NCI-H146 (cell line): Measurements from ENCODE around the gene PIGV.
A peak's percentile ranks its signal among the peaks of the same experiment; 100 is the strongest.

ENCODE experiments used
- DNase-seq: peaks from one replicate; lab custom pipeline; 2025; lab: John Stamatoyannopoulos, UW

PIGV gene

GRCh38 chr1:26787706-26788514 is at the start of gene PIGV:
Gene PIGV, plus strand, starts transcription at chr1:26787950. Its CDS starts 2,866 bp downstream, at chr1:26790816.
- peak; percentile 77 for DNase-seq

- no peak for DNase-seq
Measured at GRCh38 chr1:26739329-26739914, 48.3 kb upstream of the PIGV start.

- no peak for DNase-seq
Measured at GRCh38 chr1:26740023-26740634, 47.6 kb upstream of the PIGV start.

GRCh38 chr1:26740952-26741351 is 46.8 kb upstream of the PIGV start:
- DNase-seq = no peak

- DNase-seq = no peak
Measured at GRCh38 chr1:26743426-26744059, 44.2 kb upstream of the PIGV start.

GRCh38 chr1:26744075-26744959 is 43.4 kb upstream of the PIGV start:
- DNase-seq = peak; percentile 15

- DNase-seq = no peak
Measured at GRCh38 chr1:26745191-26745590, 42.6 kb upstream of the PIGV start.

GRCh38 chr1:26747048-26747447 is 40.7 kb upstream of the PIGV start:
- DNase-seq = no peak

- no peak for DNase-seq
Measured at GRCh38 chr1:26748351-26748750, 39.4 kb upstream of the PIGV start.

- DNase-seq = no peak
Measured at GRCh38 chr1:26749458-26749857, 38.3 kb upstream of the PIGV start.

- no peak for DNase-seq
Measured at GRCh38 chr1:26750428-26750827, 37.3 kb upstream of the PIGV start.

GRCh38 chr1:26752519-26752918 is 35.2 kb upstream of the PIGV start:
- no peak for DNase-seq

- DNase-seq = no peak
Measured at GRCh38 chr1:26754086-26754874, 33.5 kb upstream of the PIGV start.

- DNase-seq = no peak
Measured at GRCh38 chr1:26758358-26758757, 29.4 kb upstream of the PIGV start.

- DNase-seq = no peak
Measured at GRCh38 chr1:26759531-26759930, 28.2 kb upstream of the PIGV start.

GRCh38 chr1:26761217-26761616 is 26.5 kb upstream of the PIGV start:
- no peak for DNase-seq

GRCh38 chr1:26767714-26768113 is 20.0 kb upstream of the PIGV start:
- no peak for DNase-seq

- DNase-seq = no peak
Measured at GRCh38 chr1:26768755-26769154, 19.0 kb upstream of the PIGV start.

GRCh38 chr1:26771285-26771642 is 16.5 kb upstream of the PIGV start:
- DNase-seq = no peak

- no peak for DNase-seq
Measured at GRCh38 chr1:26771643-26772321, 16.0 kb upstream of the PIGV start.
